Astrocyte (in vitro differentiated cells and primary cell): ENCODE data around the gene FLT3LG. TPM values are rescaled to one million over a fixed set of nuclear protein-coding genes. Genes with fewer than 3 reads are reported as not detected.

ENCODE experiments used
- DNase-seq: peaks from one replicate; pipeline ENCODE4 v3.0.0-alpha.2; 2010; ENCODE audit warnings: low read depth
- FAIRE-seq: peaks from 2 replicates; lab custom pipeline; 2011; peaks lifted over from hg19 to GRCh38; lab: Jason Lieb, UNC
- H2AFZ ChIP-seq: 2 replicates; pipeline ENCODE4 v1.6.0; 2012; ENCODE audit warnings: low read depth, low read length, inconsistent platforms
- H3K27ac ChIP-seq: 2 replicates; pipeline ENCODE4 v1.5.1; 2011; ENCODE audit warnings: low read depth, low read length, inconsistent platforms
- H3K27me3 ChIP-seq: 2 replicates; pipeline ENCODE4 v1.6.0; 2011; ENCODE audit warnings: low read length, inconsistent platforms; ENCODE audit not compliant: insufficient read depth
- H3K36me3 ChIP-seq: 2 replicates; pipeline ENCODE4 v1.5.1; 2011; ENCODE audit warnings: low read length, inconsistent platforms; ENCODE audit not compliant: insufficient read depth
- H3K4me1 ChIP-seq: 2 replicates; pipeline ENCODE4 v1.5.1; 2011; ENCODE audit warnings: low read length, inconsistent platforms; ENCODE audit not compliant: insufficient read depth
- H3K4me2 ChIP-seq: 2 replicates; pipeline ENCODE4 v1.6.0; 2012; ENCODE audit warnings: low read length, inconsistent platforms
- H3K4me3 ChIP-seq: 2 replicates; pipeline ENCODE4 v1.5.1; 2011; ENCODE audit warnings: low read depth, mild to moderate bottlenecking, low read length, inconsistent platforms; ENCODE audit not compliant: insufficient read depth
- H3K79me2 ChIP-seq: 2 replicates; pipeline ENCODE4 v1.6.0; 2012; ENCODE audit warnings: mild to moderate bottlenecking, low read length, inconsistent platforms; ENCODE audit not compliant: insufficient read depth
- H3K9ac ChIP-seq: 2 replicates; pipeline ENCODE4 v1.6.0; 2012; ENCODE audit warnings: mild to moderate bottlenecking, low read length, inconsistent platforms
- H3K9me3 ChIP-seq: 2 replicates; pipeline ENCODE4 v1.5.1; 2012; ENCODE audit warnings: low read depth, mild to moderate bottlenecking, low read length, inconsistent platforms; ENCODE audit not compliant: insufficient read depth
- H4K20me1 ChIP-seq: 2 replicates; pipeline ENCODE4 v1.6.0; 2012; ENCODE audit warnings: low read length, inconsistent platforms; ENCODE audit not compliant: insufficient read depth
- H3K27ac Mint-ChIP-seq: one replicate; pipeline ENCODE4 v1.8.0; 2021; ENCODE audit warnings: mild to moderate bottlenecking, mixed read lengths; ENCODE audit not compliant: unreplicated experiment
- H3K27me3 Mint-ChIP-seq: one replicate; pipeline ENCODE4 v1.8.0; 2021; ENCODE audit warnings: low read depth, mixed read lengths; ENCODE audit not compliant: unreplicated experiment
- H3K36me3 Mint-ChIP-seq: one replicate; pipeline ENCODE4 v1.8.0; 2021; ENCODE audit warnings: low read depth, mixed read lengths; ENCODE audit not compliant: unreplicated experiment
- H3K4me1 Mint-ChIP-seq: one replicate; pipeline ENCODE4 v1.8.0; 2021; ENCODE audit warnings: low read depth, mixed read lengths; ENCODE audit not compliant: unreplicated experiment
- H3K4me3 Mint-ChIP-seq: one replicate; pipeline ENCODE4 v1.8.0; 2021; ENCODE audit warnings: mild to moderate bottlenecking, moderate library complexity, mixed read lengths; ENCODE audit not compliant: unreplicated experiment
- H3K9me3 Mint-ChIP-seq: one replicate; pipeline ENCODE4 v1.8.0; 2021; ENCODE audit warnings: mild to moderate bottlenecking, mixed read lengths; ENCODE audit not compliant: unreplicated experiment
- EZH2 ChIP-seq: IDR thresholded peaks from 2 replicates; pipeline ENCODE4 v1.6.1; 2012; ENCODE audit warnings: mild to moderate bottlenecking, low read length, inconsistent platforms; ENCODE audit not compliant: insufficient read depth
- total RNA-seq: library from RNA; stranded (reverse); gene quantifications from 2 replicates; pipeline ENCODE4 v1.2.1, GENCODE V29; 2021
- TF ChIP-seq, protein P1 (sequence below): IDR thresholded peaks from 2 replicates; pipeline ENCODE4 v1.5.1; 2011; ENCODE audit warnings: low read depth, mild to moderate bottlenecking, inconsistent platforms, low read length, moderate library complexity; ENCODE audit not compliant: insufficient read depth

The FLT3LG gene
- total RNA-seq, 1 donor from 2014 or later, result not detected

GRCh38 chr19:49474542-49474924 is 518 bp downstream of the FLT3LG start:
- FAIRE-seq, result no peak
- H3K4me1 ChIP-seq, result peaks cover 4% of the 10 kb centered on the region
- no peaks in the 10 kb centered on the region for H3K27me3 ChIP-seq
- H3K36me3 Mint-ChIP-seq, result no peaks in the 10 kb centered on the region
- H3K27me3 Mint-ChIP-seq, result peaks cover 28% of the 10 kb centered on the region
- peak overlapping the region; percentile 81 for H3K9ac ChIP-seq
- H3K36me3 ChIP-seq, result no peaks in the 10 kb centered on the region
- H3K9me3 ChIP-seq, result no peaks in the 10 kb centered on the region
- peak overlapping the region; percentile 37 for H3K4me3 ChIP-seq
- peak overlapping the region; percentile 90 for H3K4me2 ChIP-seq
- H3K4me3 Mint-ChIP-seq, result no peak overlapping the region
- H3K4me1 Mint-ChIP-seq, result no peaks in the 10 kb centered on the region
- peak overlapping the region; percentile 61 for H2AFZ ChIP-seq
- no peaks in the 10 kb centered on the region for H3K9me3 Mint-ChIP-seq
- no peak for DNase-seq
- H3K27ac Mint-ChIP-seq, result no peak overlapping the region
- H3K79me2 ChIP-seq, result no peaks in the 10 kb centered on the region
- TF ChIP-seq, protein P1, sequence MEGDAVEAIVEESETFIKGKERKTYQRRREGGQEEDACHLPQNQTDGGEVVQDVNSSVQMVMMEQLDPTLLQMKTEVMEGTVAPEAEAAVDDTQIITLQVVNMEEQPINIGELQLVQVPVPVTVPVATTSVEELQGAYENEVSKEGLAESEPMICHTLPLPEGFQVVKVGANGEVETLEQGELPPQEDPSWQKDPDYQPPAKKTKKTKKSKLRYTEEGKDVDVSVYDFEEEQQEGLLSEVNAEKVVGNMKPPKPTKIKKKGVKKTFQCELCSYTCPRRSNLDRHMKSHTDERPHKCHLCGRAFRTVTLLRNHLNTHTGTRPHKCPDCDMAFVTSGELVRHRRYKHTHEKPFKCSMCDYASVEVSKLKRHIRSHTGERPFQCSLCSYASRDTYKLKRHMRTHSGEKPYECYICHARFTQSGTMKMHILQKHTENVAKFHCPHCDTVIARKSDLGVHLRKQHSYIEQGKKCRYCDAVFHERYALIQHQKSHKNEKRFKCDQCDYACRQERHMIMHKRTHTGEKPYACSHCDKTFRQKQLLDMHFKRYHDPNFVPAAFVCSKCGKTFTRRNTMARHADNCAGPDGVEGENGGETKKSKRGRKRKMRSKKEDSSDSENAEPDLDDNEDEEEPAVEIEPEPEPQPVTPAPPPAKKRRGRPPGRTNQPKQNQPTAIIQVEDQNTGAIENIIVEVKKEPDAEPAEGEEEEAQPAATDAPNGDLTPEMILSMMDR, result no peak
- no peak for TF ChIP-seq EZH2
- H4K20me1 ChIP-seq, result no peaks in the 10 kb centered on the region
- no peak overlapping the region for H3K27ac ChIP-seq

DNA sequence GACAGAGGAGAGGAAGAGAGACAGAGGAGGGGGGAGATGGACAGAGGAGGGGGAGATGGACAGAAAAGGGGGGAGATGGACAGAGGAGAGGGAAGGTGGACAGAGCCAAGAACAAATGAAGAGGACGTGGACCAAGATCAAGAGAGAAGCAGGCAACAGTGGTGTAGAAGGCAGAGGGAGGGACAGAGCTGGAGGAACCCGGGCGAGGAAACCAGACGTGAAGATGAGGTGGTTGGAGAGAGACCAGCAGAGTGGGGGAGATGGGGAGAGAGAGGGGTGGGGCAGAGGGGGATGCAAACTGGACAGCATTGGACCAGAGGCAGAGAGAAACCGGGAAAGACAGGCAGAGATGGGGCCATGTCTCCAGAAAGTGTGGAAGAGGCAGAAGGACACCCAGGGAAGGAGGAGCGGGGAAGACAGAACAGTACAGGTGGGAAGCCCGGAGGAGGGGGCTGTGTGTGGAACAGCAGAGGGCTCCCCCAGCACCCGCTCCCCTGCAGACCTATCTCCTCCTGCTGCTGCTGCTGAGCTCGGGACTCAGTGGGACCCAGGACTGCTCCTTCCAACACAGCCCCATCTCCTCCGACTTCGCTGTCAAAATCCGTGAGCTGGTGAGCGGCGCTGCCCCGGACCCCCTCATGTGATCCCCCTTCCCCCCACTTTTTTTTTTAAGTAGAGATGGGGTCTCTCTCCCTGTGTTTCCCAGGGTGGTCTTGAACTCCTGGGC is 1.3 kb downstream of the FLT3LG start:
- H3K27me3 Mint-ChIP-seq, result peaks cover 28% of the 10 kb centered on the region
- H3K9me3 Mint-ChIP-seq, result no peaks in the 10 kb centered on the region

More for the DNA sequence above, 1.3 kb downstream of the FLT3LG start:
- Histone ChIP-seq H3K4me1 (peaks cover 4% of the 10 kb centered on the region), H3K27me3 (no peaks in the 10 kb centered on the region), H3K9me3 (no peaks in the 10 kb centered on the region), H3K27ac (no peak overlapping the region), H4K20me1 (no peaks in the 10 kb centered on the region), H3K4me2 (peak overlapping the region; percentile 90), H3K79me2 (no peaks in the 10 kb centered on the region), H2AFZ (no peak overlapping the region), H3K36me3 (no peaks in the 10 kb centered on the region), H3K9ac (peak overlapping the region; percentile 81), H3K4me3 (no peak overlapping the region)
- DNase-seq, result no peak
- H3K4me3 Mint-ChIP-seq, result no peak overlapping the region
- no peaks in the 10 kb centered on the region for H3K4me1 Mint-ChIP-seq
- TF ChIP-seq EZH2, result no peak
- TF ChIP-seq, protein P1, result no peak
- no peaks in the 10 kb centered on the region for H3K36me3 Mint-ChIP-seq
- H3K27ac Mint-ChIP-seq, result no peak overlapping the region
- no peak for FAIRE-seq
